GM23248 (cell line): Measurements from ENCODE around the gene KDELR3.

Source experiments
- EZH2 ChIP-seq: fragments of 200-600 bp; sonication (generic); IDR thresholded peaks from 2 replicates; pipeline ENCODE4 v1.6.1; 2018; ENCODE audit warnings: antibody characterized with exemption, mild to moderate bottlenecking; ENCODE audit not compliant: insufficient read depth, poor library complexity, severe bottlenecking
- EZH2phosphoT487 ChIP-seq: fragments of 200-600 bp; sonication (generic); IDR thresholded peaks from 2 replicates; pipeline ENCODE4 v1.6.1; 2018; ENCODE audit warnings: antibody characterized with exemption, moderate library complexity, mild to moderate bottlenecking, low read depth; ENCODE audit not compliant: insufficient read depth

GRCh38 chr22:38433871-38434270, 34.0 kb upstream of the KDELR3 start:
- TF ChIP-seq EZH2 (no peak), EZH2phosphoT487 (no peak)
